B cell (primary cell): Measurements from ENCODE around the gene TEKT4. TPM values are rescaled to one million over a fixed set of nuclear protein-coding genes. Genes with fewer than 3 reads are reported as not detected.
"Not testable (repeated sequence)": the region's sequence is repeated elsewhere in the genome, so short reads cannot be mapped to it uniquely, and the experiment has no call there.

Experiments
- ATAC-seq: fragments of 200-7000 bp; cut with Tn5 transposase; one replicate; pipeline ENCODE4 v1.10.0; 2021; ENCODE audit warnings: low read depth, mild to moderate bottlenecking, moderate number of reproducible peaks, moderate library complexity
- CTCF ChIA-PET: fragments of 350-600 bp; sonication (Branson Sonifier 250); formaldehyde crosslinking; loops from one replicate; lab custom pipeline; 2021; ENCODE audit warnings: antibody characterized with exemption, inconsistent platforms; lab: Charles Lee
- POLR2A ChIA-PET: fragments of 350-600 bp; sonication (Branson Sonifier 250); formaldehyde crosslinking; loops from one replicate; lab custom pipeline; 2021; ENCODE audit warnings: antibody characterized with exemption; lab: Charles Lee
- DNase-seq: peaks from one replicate; pipeline ENCODE4 v3.0.0; 2013
- H2AFZ ChIP-seq: 2 replicates; pipeline ENCODE4 v1.6.1; 2012; ENCODE audit warnings: mild to moderate bottlenecking, low read depth, low read length; ENCODE audit not compliant: insufficient read depth, poor library complexity, severe bottlenecking
- H3K27ac ChIP-seq, 2 donors: 1 replicate in 1 of 2; 2 replicates in 1 of 2; pipeline ENCODE4 v1.5.1; 2012 to 2013; ENCODE audit warnings: low read length in 2 of 2, mild to moderate bottlenecking in 2 of 2, moderate library complexity in 1 of 2
- H3K27me3 ChIP-seq, 4 experiments: fragments of 200-600 bp in 1 of 4; sonication (generic) in 1 of 4; replicated peaks in 1 of 4; 1 replicate in 2 of 4; 2 replicates in 2 of 4; pipeline versions ENCODE4 v1.6.1 to v1.7.0; 2013 to 2016; ENCODE audit warnings: low read length in 3 of 4, mild to moderate bottlenecking in 2 of 4, mixed read lengths in 1 of 4, moderate library complexity in 1 of 4; ENCODE audit not compliant: insufficient read depth in 4 of 4, control insufficient read depth in 3 of 4; ENCODE audit errors: control extremely low read depth in 1 of 4
- H3K36me3 ChIP-seq, 2 experiments: replicated peaks in 1 of 2; 1 replicate in 1 of 2; 2 replicates in 1 of 2; pipeline versions ENCODE4 v1.6.1 to v1.7.1; 2013; ENCODE audit warnings: low read length in 1 of 2; ENCODE audit not compliant: insufficient read depth in 2 of 2, control insufficient read depth in 1 of 2; ENCODE audit errors: control extremely low read depth in 1 of 2, extremely low read depth in 1 of 2
- H3K4me1 ChIP-seq, 2 donors: fragments of 200-600 bp in 1 of 2; sonication (generic) in 1 of 2; 1 replicate in 1 of 2; 2 replicates in 1 of 2; pipeline versions ENCODE4 v1.5.1 to v1.6.1; 2013 to 2017; ENCODE audit warnings: low read length in 2 of 2; ENCODE audit not compliant: control insufficient read depth in 2 of 2, insufficient read depth in 2 of 2
- H3K4me2 ChIP-seq: replicated peaks from 2 replicates; pipeline ENCODE3; 2012; ENCODE audit warnings: mild to moderate bottlenecking, low read depth, low read length; ENCODE audit not compliant: poor library complexity, severe bottlenecking
- H3K4me3 ChIP-seq, 5 experiments: fragments of 200-600 bp in 1 of 5; sonication (generic) in 1 of 5; 1 replicate in 3 of 5; 2 replicates in 2 of 5; pipeline versions ENCODE4 v1.5.1 to v1.7.0; 2011 to 2016; ENCODE audit warnings: low read length in 4 of 5, mild to moderate bottlenecking in 4 of 5, low read depth in 2 of 5, control low read depth in 1 of 5, moderate library complexity in 1 of 5; ENCODE audit not compliant: insufficient read depth in 1 of 5; ENCODE audit errors: control extremely low read depth in 1 of 5, extremely low read depth in 1 of 5
- H3K79me2 ChIP-seq: fragments of 200-600 bp; sonication (generic); one replicate; pipeline ENCODE4 v1.6.0; 2016; ENCODE audit warnings: low read length; ENCODE audit not compliant: control insufficient read depth, insufficient read depth
- H3K9ac ChIP-seq: fragments of 200-600 bp; sonication (generic); 2 replicates; pipeline ENCODE4 v1.6.1; 2017; ENCODE audit warnings: mild to moderate bottlenecking, low read length, moderate library complexity
- H3K9me3 ChIP-seq, 3 donors: one replicate each; pipeline versions ENCODE4 v1.6.1 to v1.7.1; 2013; ENCODE audit warnings: low read length in 2 of 3; ENCODE audit not compliant: control insufficient read depth in 2 of 3, insufficient read depth in 1 of 3; ENCODE audit errors: control extremely low read depth in 1 of 3
- H4K20me1 ChIP-seq: 2 replicates; pipeline ENCODE4 v1.6.0; 2012; ENCODE audit warnings: mild to moderate bottlenecking, low read length; ENCODE audit not compliant: insufficient read depth, control insufficient read depth, poor library complexity, severe bottlenecking
- H3K27ac Mint-ChIP-seq: one replicate; pipeline ENCODE4 v1.8.0; 2021; ENCODE audit warnings: mixed read lengths
- H3K27me3 Mint-ChIP-seq: one replicate; pipeline ENCODE4 v1.8.0; 2021; ENCODE audit warnings: mixed read lengths
- H3K4me1 Mint-ChIP-seq: one replicate; pipeline ENCODE4 v1.8.0; 2021; ENCODE audit warnings: mixed read lengths
- H3K4me3 Mint-ChIP-seq: one replicate; pipeline ENCODE4 v1.8.0; 2021; ENCODE audit warnings: mixed read lengths
- H3K9me3 Mint-ChIP-seq: one replicate; pipeline ENCODE4 v1.8.0; 2022; ENCODE audit warnings: mixed read lengths; ENCODE audit not compliant: insufficient read depth
- CTCF ChIP-seq: fragments of 200-600 bp; IDR thresholded peaks from one replicate; pipeline ENCODE4 v1.8.0; 2022; ENCODE audit warnings: antibody characterized with exemption, mild to moderate bottlenecking
- EZH2 ChIP-seq: IDR thresholded peaks from 2 replicates; pipeline ENCODE4 v1.6.1; 2012; ENCODE audit warnings: borderline replicate concordance, low read depth, mild to moderate bottlenecking, moderate library complexity, low read length; ENCODE audit not compliant: insufficient read depth, poor library complexity, severe bottlenecking
- WGBS: methylation state at CpG from one replicate; pipeline ENCODE4 v1.1.5; 2013; ENCODE audit warnings: missing lambda C conversion rate; ENCODE audit not compliant: insufficient coverage; 5-methylcytosine and 5-hydroxymethylcytosine counted together
- intact Hi-C: fragments of 100-400 bp; cut with micrococcal nuclease; formaldehyde crosslinking; loops from one replicate; pipeline ENCODE4 v1.10.0; 2022
- polyA plus RNA-seq: library from polyadenylated mRNA; depleted of rRNA; stranded (reverse); fragments of >200 nt; gene quantifications from 2 replicates; pipeline ENCODE4 v1.2.3, GENCODE V29; 2012
- total RNA-seq, 2 donors: library from RNA; stranded (reverse); fragments of 120-200 nt in 1 of 2; gene quantifications; 1 replicate in 1 of 2; 2 replicates in 1 of 2; pipeline versions ENCODE4 v1.2.3 to v1.2.4, GENCODE V29; 2013 to 2022

The TEKT4 gene
- total and polyA plus RNA-seq, 2 donors (not counting 1 experiment from before 2014, with no cell fraction given): not detected

- ChIA-PET POLR2A (no interaction called here), CTCF (no interaction called here)
- Histone ChIP-seq H3K9ac (no peak overlapping the region), H3K36me3 (no peaks in the 10 kb centered on the region), H2AFZ (no peak overlapping the region), H3K27me3 (no peaks in the 10 kb centered on the region), H3K4me1 (no peaks in the 10 kb centered on the region), H3K4me3 (no peak overlapping the region), H3K27ac (no peak overlapping the region), H3K4me2 (no peak overlapping the region), H3K79me2 (no peaks in the 10 kb centered on the region), H4K20me1 (no peaks in the 10 kb centered on the region), H3K9me3 (peaks cover 0 to 21% (median 0%) of the 10 kb centered on the region in 3 donors)
- Mint-ChIP-seq H3K9me3 (no peaks in the 10 kb centered on the region), H3K4me1 (no peaks in the 10 kb centered on the region), H3K27me3 (no peaks in the 10 kb centered on the region), H3K27ac (no peak overlapping the region), H3K4me3 (no peak overlapping the region)
- TF ChIP-seq CTCF (no peak), EZH2 (no peak)
- intact Hi-C loops: no loop called here
- 100% methylated on average over 5 of the region's 5 CpGs for WGBS
- ATAC-seq (no peak), DNase-seq (no peak)
These were observed 5.9 kb downstream of the TEKT4 start for GRCh38 chr2:94877129-94877528.

- H3K27me3 ChIP-seq, H3K27ac Mint-ChIP-seq, H3K9me3 Mint-ChIP-seq, H3K27ac ChIP-seq, H3K4me3 Mint-ChIP-seq, H4K20me1 ChIP-seq, POLR2A ChIA-PET, H3K27me3 Mint-ChIP-seq, H3K4me3 ChIP-seq, DNase-seq, H3K79me2 ChIP-seq, H3K4me2 ChIP-seq, H3K36me3 ChIP-seq, H3K4me1 Mint-ChIP-seq, ATAC-seq, intact Hi-C loops, H3K9ac ChIP-seq, H3K4me1 ChIP-seq, H2AFZ ChIP-seq, CTCF ChIA-PET: not testable (repeated sequence)
- H3K9me3 ChIP-seq: peaks cover 0 to 21% (median 0%) of the 10 kb centered on the region in 3 donors
- WGBS: 93% methylated on average over 6 of the region's 7 CpGs
These were observed 7.3 kb downstream of the TEKT4 start for GRCh38 chr2:94878575-94878974.
